HCT116 (cell line): Measurements from ENCODE around the gene CENPP. TPM values are rescaled to one million over a fixed set of nuclear protein-coding genes. Genes with fewer than 3 reads are reported as not detected.

Experiments used
- ATAC-seq: fragments of 200-7000 bp; cut with Tn5 transposase; 2 replicates; pipeline ENCODE4 v1.9.1; 2020; ENCODE audit warnings: mild to moderate bottlenecking, moderate library complexity
- BruUV-seq: library from RNA; stranded (reverse); fragments of 400-500 nt; replicated peaks from 2 replicates; lab custom pipeline; 2021; lab: Mats Ljungman, UMichigan
- CTCF ChIA-PET: fragments of 300-600 bp; sonication (Branson Sonifier 250); formaldehyde crosslinking; loops from one replicate; lab custom pipeline; 2021; ENCODE audit warnings: antibody characterized with exemption; lab: Charles Lee
- POLR2A ChIA-PET: fragments of 300-600, 350-600 bp; sonication (Branson Sonifier 250); formaldehyde crosslinking; loops from one replicate; lab custom pipeline; 2021; ENCODE audit warnings: antibody characterized with exemption; lab: Charles Lee
- RAD21 ChIA-PET, 2 experiments: fragments of 300-600 bp; sonication (Branson Sonifier 250); formaldehyde crosslinking; loops; one replicate each; lab custom pipeline; 2023; ENCODE audit warnings: low total read pairs in 2 of 2; ENCODE audit not compliant: uncharacterized antibody in 2 of 2, unreplicated experiment in 2 of 2, low non-redundant PET in 1 of 2; lab: Charles Lee
- DNase-seq: peaks from one replicate; pipeline ENCODE4 v3.0.0-alpha.2; 2010; ENCODE audit warnings: low read depth, low spot score
- H2AFZ ChIP-seq: fragments of 200-600 bp; shearing (Covaris generic), sonication (generic); 2 replicates; pipeline ENCODE4 v1.6.1; 2017; ENCODE audit warnings: low read depth, mixed run types, mixed read lengths, antibody characterized with exemption, low read length; ENCODE audit not compliant: poor library complexity, severe bottlenecking
- H3K27ac ChIP-seq: 2 replicates; pipeline ENCODE4 v1.5.1; 2012; ENCODE audit warnings: low read depth, low read length
- H3K27me3 ChIP-seq: fragments of 200-600 bp; sonication (generic); 2 replicates; pipeline ENCODE4 v1.6.1; 2016; ENCODE audit warnings: mixed run types, low read length, mixed read lengths; ENCODE audit not compliant: insufficient read depth
- H3K36me3 ChIP-seq, 2 experiments: fragments of 200-500 bp in 1 of 2; fragments of 200-600 bp in 1 of 2; sonication (Bioruptor generic) in 1 of 2; sonication (generic) in 1 of 2; 2 replicates each; pipeline versions ENCODE4 v1.5.1 to v1.6.1; 2014 to 2016; ENCODE audit warnings: low read length in 2 of 2, inconsistent platforms in 1 of 2, mixed read lengths in 1 of 2, mixed run types in 1 of 2; ENCODE audit not compliant: insufficient read depth in 2 of 2, control insufficient read depth in 1 of 2
- H3K4me1 ChIP-seq, 2 experiments: fragments of 200-600 bp in 1 of 2; sonication (generic) in 1 of 2; 2 replicates each; pipeline versions ENCODE4 v1.5.1 to v1.6.1; 2012 to 2017; ENCODE audit warnings: low read length in 2 of 2, inconsistent platforms in 1 of 2, mild to moderate bottlenecking in 1 of 2, mixed read lengths in 1 of 2, mixed run types in 1 of 2, moderate library complexity in 1 of 2; ENCODE audit not compliant: insufficient read depth in 2 of 2, control insufficient read depth in 1 of 2
- H3K4me2 ChIP-seq: fragments of 200-600 bp; sonication (generic); 2 replicates; pipeline ENCODE4 v1.6.1; 2017; ENCODE audit warnings: mixed run types, low read length, mixed read lengths
- H3K4me3 ChIP-seq, 2 experiments: fragments of 200-600 bp in 1 of 2; sonication (generic) in 1 of 2; replicated peaks in 1 of 2; 2 replicates each; pipeline ENCODE4 v1.5.1; 2011 to 2016; ENCODE audit warnings: low read length in 2 of 2, control low read depth in 1 of 2, low read depth in 1 of 2, mild to moderate bottlenecking in 1 of 2, mixed read lengths in 1 of 2, mixed run types in 1 of 2
- H3K79me2 ChIP-seq: fragments of 200-600 bp; sonication (generic); 2 replicates; pipeline ENCODE4 v1.6.1; 2017; ENCODE audit warnings: mild to moderate bottlenecking, mixed run types, low read length, moderate library complexity, mixed read lengths; ENCODE audit not compliant: insufficient read depth
- H3K9ac ChIP-seq: fragments of 200-600 bp; sonication (generic); 2 replicates; pipeline ENCODE4 v1.6.1; 2016; ENCODE audit warnings: low read length, mixed read lengths
- H3K9me2 ChIP-seq: fragments of 200-600 bp; sonication (generic), shearing (Covaris generic); 2 replicates; pipeline ENCODE4 v1.6.1; 2017; ENCODE audit warnings: mixed run types, mild to moderate bottlenecking, moderate library complexity; ENCODE audit not compliant: insufficient read depth
- H3K9me3 ChIP-seq, 2 experiments: fragments of 200-500 bp in 1 of 2; fragments of 200-600 bp in 1 of 2; sonication (Bioruptor generic) in 1 of 2; sonication (generic) in 1 of 2; 2 replicates each; pipeline ENCODE4 v1.6.1; 2014 to 2017; ENCODE audit warnings: low read length in 2 of 2, mixed read lengths in 2 of 2, inconsistent platforms in 1 of 2, low read depth in 1 of 2, mild to moderate bottlenecking in 1 of 2, mixed run types in 1 of 2, moderate library complexity in 1 of 2; ENCODE audit not compliant: control insufficient read depth in 1 of 2, insufficient read depth in 1 of 2
- H4K20me1 ChIP-seq: fragments of 200-600 bp; sonication (generic), shearing (Covaris generic); 2 replicates; pipeline ENCODE4 v1.6.1; 2017; ENCODE audit warnings: mixed run types, mild to moderate bottlenecking, moderate library complexity; ENCODE audit not compliant: insufficient read depth
- CBX3 ChIP-seq: IDR thresholded peaks from 2 replicates; pipeline ENCODE4 v1.6.1; 2012; ENCODE audit warnings: low read depth
- CEBPB ChIP-seq: IDR thresholded peaks from 2 replicates; pipeline ENCODE4 v1.6.1; 2012; ENCODE audit warnings: low read depth
- EZH2 ChIP-seq: fragments of 200-600 bp; sonication (generic); IDR thresholded peaks from 2 replicates; pipeline ENCODE4 v1.6.1; 2017; ENCODE audit warnings: antibody characterized with exemption, mixed run types
- EZH2phosphoT487 ChIP-seq: fragments of 200-600 bp; IDR thresholded peaks from 2 replicates; pipeline ENCODE4 v1.6.1; 2018; ENCODE audit warnings: antibody characterized with exemption, borderline replicate concordance
- FOSL1 ChIP-seq: IDR thresholded peaks from 2 replicates; pipeline ENCODE4 v1.6.1; 2012; ENCODE audit warnings: low read depth
- JUND ChIP-seq: IDR thresholded peaks from 2 replicates; pipeline ENCODE4 v1.6.1; 2012
- RAD21 ChIP-seq: IDR thresholded peaks from 2 replicates; pipeline ENCODE4 v1.6.1; 2012; ENCODE audit warnings: low read depth, mild to moderate bottlenecking
- SIN3A ChIP-seq: IDR thresholded peaks from 2 replicates; pipeline ENCODE4 v1.6.1; 2012; ENCODE audit warnings: low read depth
- SP1 ChIP-seq: IDR thresholded peaks from 2 replicates; pipeline ENCODE4 v1.6.1; 2012; ENCODE audit warnings: low read depth
- SRF ChIP-seq: IDR thresholded peaks from 2 replicates; pipeline ENCODE4 v1.6.1; 2012; ENCODE audit warnings: low read depth
- ZFX ChIP-seq: fragments of 450-650 bp; IDR thresholded peaks from 2 replicates; pipeline ENCODE4 v1.6.1; 2017
- ZNF274 ChIP-seq: fragments of 200-500 bp; sonication (Bioruptor generic); IDR thresholded peaks from 2 replicates; pipeline ENCODE4 v1.6.1; 2014; ENCODE audit warnings: mild to moderate bottlenecking, low read depth, low read length, inconsistent platforms
- intact Hi-C: fragments of 100-400 bp; cut with micrococcal nuclease; formaldehyde crosslinking; loops from 2 replicates; pipeline ENCODE4 v1.10.0; 2022
- total RNA-seq: library from RNA; stranded (reverse); gene quantifications from one replicate; pipeline ENCODE4 v1.2.1, GENCODE V29; 2021; ENCODE audit not compliant: unreplicated experiment
- TF ChIP-seq, protein P1 (sequence below): IDR thresholded peaks from 2 replicates; pipeline ENCODE4 v1.6.1; 2011; ENCODE audit warnings: mild to moderate bottlenecking, low read length, moderate library complexity; ENCODE audit not compliant: insufficient replicate concordance; ENCODE audit errors: extremely low read depth
- TF ChIP-seq, protein P2 (sequence below): IDR thresholded peaks from 2 replicates; pipeline ENCODE4 v1.6.1; 2012
- TF ChIP-seq, protein P3 (sequence below): IDR thresholded peaks from 2 replicates; pipeline ENCODE4 v1.6.1; 2012
- TF ChIP-seq, protein P4 (sequence below), 3 experiments: fragments of 200-600 bp in 1 of 3; sonication (generic) in 1 of 3; IDR thresholded peaks in 2 of 3; conservative IDR thresholded peaks in 1 of 3; 2 replicates each; pipeline ENCODE4 v1.5.1; 2012 to 2017; ENCODE audit warnings: low read depth in 2 of 3, low read length in 2 of 3, antibody characterized with exemption in 1 of 3, borderline replicate concordance in 1 of 3, control low read depth in 1 of 3, mild to moderate bottlenecking in 1 of 3, mixed read lengths in 1 of 3, mixed run types in 1 of 3, moderate library complexity in 1 of 3; ENCODE audit not compliant: insufficient read depth in 1 of 3

Gene CENPP
- total RNA-seq, 1 experiment from 2014 or later = 7.0 TPM

DNA sequence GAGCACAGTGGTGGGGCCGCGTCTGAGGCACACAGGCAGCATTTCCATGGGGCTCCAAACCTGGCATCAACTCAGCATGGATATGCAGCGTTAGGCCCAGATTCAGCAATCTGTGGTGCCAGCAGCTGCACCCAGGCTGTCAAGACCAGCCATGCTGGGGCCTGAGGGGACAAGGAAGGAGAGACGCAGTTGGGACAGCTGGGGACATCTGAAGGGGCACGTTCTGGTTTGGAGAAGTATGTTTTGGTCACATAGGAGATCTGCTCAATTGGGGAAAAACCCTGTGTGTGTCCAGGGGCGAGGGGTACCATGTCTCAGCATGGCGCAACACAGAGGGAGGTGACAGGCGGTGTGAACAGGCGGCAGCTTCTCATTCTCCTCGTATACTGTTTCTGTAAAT is 276.7 kb downstream of the CENPP start:
- no peaks in the 10 kb centered on the region for H3K36me3 ChIP-seq
- H3K27ac ChIP-seq = no peak overlapping the region
- no peak for TF ChIP-seq SIN3A
- H3K79me2 ChIP-seq = no peaks in the 10 kb centered on the region
- ChIA-PET POLR2A (no interaction called here), RAD21 (no interaction called here), CTCF (no interaction called here)
- no peak overlapping the region for H2AFZ ChIP-seq
- no TSS peak for BruUV-seq
- H3K27me3 ChIP-seq = no peaks in the 10 kb centered on the region
- H3K9ac ChIP-seq = no peak overlapping the region
- H3K9me3 ChIP-seq = no peaks in the 10 kb centered on the region
- no peak overlapping the region for H3K4me2 ChIP-seq
- H3K4me1 ChIP-seq = no peaks in the 10 kb centered on the region
- intact Hi-C loops = no loop called here
- H3K4me3 ChIP-seq = no peak overlapping the region
- no peaks in the 10 kb centered on the region for H4K20me1 ChIP-seq
- DNase-seq (no peak), ATAC-seq (no peak)
- H3K9me2 ChIP-seq = no peaks in the 10 kb centered on the region

DNA sequence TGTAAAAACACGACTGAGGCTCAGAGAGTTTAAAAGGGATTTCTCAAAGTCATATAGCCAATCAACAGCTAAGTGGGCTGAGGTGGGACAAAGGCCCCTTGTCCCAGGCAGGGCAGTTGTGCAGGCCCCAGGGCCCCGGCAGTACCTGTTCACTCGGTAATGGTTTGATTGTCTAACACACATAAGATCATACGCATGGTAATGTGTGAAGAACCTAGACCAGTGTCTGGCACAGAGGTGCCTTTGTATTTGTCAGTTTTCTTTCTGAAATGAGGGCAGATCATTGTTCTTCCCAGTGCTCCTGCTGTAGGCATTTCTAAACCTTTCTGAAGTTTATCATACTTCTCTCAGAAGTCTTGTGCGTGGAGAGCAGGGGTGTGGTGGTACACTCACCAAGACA is 277.3 kb downstream of the CENPP start:
- H3K4me1 ChIP-seq = no peaks in the 10 kb centered on the region
- no peak overlapping the region for H2AFZ ChIP-seq
- H3K4me2 ChIP-seq = no peak overlapping the region
- intact Hi-C loops = no loop called here
- H3K27ac ChIP-seq = no peak overlapping the region
- no peak overlapping the region for H3K9ac ChIP-seq
- ChIA-PET RAD21 (no interaction called here), CTCF (no interaction called here), POLR2A (no interaction called here)
- H4K20me1 ChIP-seq = no peaks in the 10 kb centered on the region
- no peak for ATAC-seq
- H3K36me3 ChIP-seq = no peaks in the 10 kb centered on the region
- no peaks in the 10 kb centered on the region for H3K9me3 ChIP-seq
- no peaks in the 10 kb centered on the region for H3K27me3 ChIP-seq
- H3K4me3 ChIP-seq = no peak overlapping the region
- no peak for DNase-seq
- BruUV-seq = no TSS peak
- no peaks in the 10 kb centered on the region for H3K79me2 ChIP-seq
- H3K9me2 ChIP-seq = no peaks in the 10 kb centered on the region
- TF ChIP-seq, protein P1, sequence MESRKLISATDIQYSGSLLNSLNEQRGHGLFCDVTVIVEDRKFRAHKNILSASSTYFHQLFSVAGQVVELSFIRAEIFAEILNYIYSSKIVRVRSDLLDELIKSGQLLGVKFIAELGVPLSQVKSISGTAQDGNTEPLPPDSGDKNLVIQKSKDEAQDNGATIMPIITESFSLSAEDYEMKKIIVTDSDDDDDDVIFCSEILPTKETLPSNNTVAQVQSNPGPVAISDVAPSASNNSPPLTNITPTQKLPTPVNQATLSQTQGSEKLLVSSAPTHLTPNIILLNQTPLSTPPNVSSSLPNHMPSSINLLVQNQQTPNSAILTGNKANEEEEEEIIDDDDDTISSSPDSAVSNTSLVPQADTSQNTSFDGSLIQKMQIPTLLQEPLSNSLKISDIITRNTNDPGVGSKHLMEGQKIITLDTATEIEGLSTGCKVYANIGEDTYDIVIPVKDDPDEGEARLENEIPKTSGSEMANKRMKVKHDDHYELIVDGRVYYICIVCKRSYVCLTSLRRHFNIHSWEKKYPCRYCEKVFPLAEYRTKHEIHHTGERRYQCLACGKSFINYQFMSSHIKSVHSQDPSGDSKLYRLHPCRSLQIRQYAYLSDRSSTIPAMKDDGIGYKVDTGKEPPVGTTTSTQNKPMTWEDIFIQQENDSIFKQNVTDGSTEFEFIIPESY = no peak
- TF ChIP-seq EZH2phosphoT487 = no peak
- TF ChIP-seq CEBPB = no peak
- TF ChIP-seq ZNF274 = no peak
- no peak for TF ChIP-seq RAD21
- TF ChIP-seq FOSL1 = no peak
- TF ChIP-seq, protein P2, sequence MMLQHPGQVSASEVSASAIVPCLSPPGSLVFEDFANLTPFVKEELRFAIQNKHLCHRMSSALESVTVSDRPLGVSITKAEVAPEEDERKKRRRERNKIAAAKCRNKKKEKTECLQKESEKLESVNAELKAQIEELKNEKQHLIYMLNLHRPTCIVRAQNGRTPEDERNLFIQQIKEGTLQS = no peak
- TF ChIP-seq, protein P3, sequence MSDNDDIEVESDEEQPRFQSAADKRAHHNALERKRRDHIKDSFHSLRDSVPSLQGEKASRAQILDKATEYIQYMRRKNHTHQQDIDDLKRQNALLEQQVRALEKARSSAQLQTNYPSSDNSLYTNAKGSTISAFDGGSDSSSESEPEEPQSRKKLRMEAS = no peak
- no peak for TF ChIP-seq EZH2
- no peak for TF ChIP-seq ZFX
- no peak for TF ChIP-seq SRF
- TF ChIP-seq CBX3 = no peak
- TF ChIP-seq SP1 = no peak
- TF ChIP-seq, protein P4, sequence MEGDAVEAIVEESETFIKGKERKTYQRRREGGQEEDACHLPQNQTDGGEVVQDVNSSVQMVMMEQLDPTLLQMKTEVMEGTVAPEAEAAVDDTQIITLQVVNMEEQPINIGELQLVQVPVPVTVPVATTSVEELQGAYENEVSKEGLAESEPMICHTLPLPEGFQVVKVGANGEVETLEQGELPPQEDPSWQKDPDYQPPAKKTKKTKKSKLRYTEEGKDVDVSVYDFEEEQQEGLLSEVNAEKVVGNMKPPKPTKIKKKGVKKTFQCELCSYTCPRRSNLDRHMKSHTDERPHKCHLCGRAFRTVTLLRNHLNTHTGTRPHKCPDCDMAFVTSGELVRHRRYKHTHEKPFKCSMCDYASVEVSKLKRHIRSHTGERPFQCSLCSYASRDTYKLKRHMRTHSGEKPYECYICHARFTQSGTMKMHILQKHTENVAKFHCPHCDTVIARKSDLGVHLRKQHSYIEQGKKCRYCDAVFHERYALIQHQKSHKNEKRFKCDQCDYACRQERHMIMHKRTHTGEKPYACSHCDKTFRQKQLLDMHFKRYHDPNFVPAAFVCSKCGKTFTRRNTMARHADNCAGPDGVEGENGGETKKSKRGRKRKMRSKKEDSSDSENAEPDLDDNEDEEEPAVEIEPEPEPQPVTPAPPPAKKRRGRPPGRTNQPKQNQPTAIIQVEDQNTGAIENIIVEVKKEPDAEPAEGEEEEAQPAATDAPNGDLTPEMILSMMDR (IDR thresholded peaks at IDR 0.05 in 2 of 3, conservative IDR thresholded peaks at IDR 0.05 in 1 of 3; ENCODE audit: borderline replicate concordance in 1 of 3, insufficient read depth in 1 of 3, low read depth in 2 of 3, low read length in 2 of 3) = no peak
- no peak for TF ChIP-seq JUND
